Measurements from ENCODE around the gene USF1. TPM values are rescaled to one million over a fixed set of nuclear protein-coding genes. Genes with fewer than 3 reads are reported as not detected.
"Not testable (repeated sequence)": the region's sequence is repeated elsewhere in the genome, so short reads cannot be mapped to it uniquely, and the experiment has no call there.

USF1 gene
- total RNA-seq, 1 donor from 2014 or later: 58.8 TPM

GRCh38 chr1:160992036-160992435 lies 53.7 kb downstream of the USF1 start:
- not testable (repeated sequence) for DNase-seq (ENCODE audit: low spot score)

Other genes starting within 250 kb of the USF1 start
- gene LY9, start 249.8 kb downstream of the USF1 start, total RNA-seq: 3.9 TPM
- gene CD244, start 183.1 kb downstream of the USF1 start, total RNA-seq: 1.5 TPM
- 0.29 TPM for gene ITLN1, start 160.8 kb downstream of the USF1 start, total RNA-seq
- not detected for gene ITLN2, start 91.2 kb downstream of the USF1 start, total RNA-seq
- 173 TPM for gene F11R, start 24.8 kb downstream of the USF1 start, total RNA-seq
- gene TSTD1, start 7.0 kb downstream of the USF1 start, total RNA-seq: 70.9 TPM
- 16.2 TPM for gene ARHGAP30, start 23.9 kb upstream of the USF1 start, total RNA-seq
- 20.3 TPM for gene NECTIN4, start 43.6 kb upstream of the USF1 start, total RNA-seq
- 14.3 TPM for gene KLHDC9, start 52.4 kb upstream of the USF1 start, total RNA-seq
- 35.4 TPM for gene PFDN2, start 72.1 kb upstream of the USF1 start, total RNA-seq
- 67.6 TPM for gene NIT1, start 72.1 kb upstream of the USF1 start, total RNA-seq
- gene DEDD, start 86.7 kb upstream of the USF1 start, total RNA-seq: 38.7 TPM
- 114 TPM for gene UFC1, start 108.0 kb upstream of the USF1 start, total RNA-seq
- 42.4 TPM for gene USP21, start 113.5 kb upstream of the USF1 start, total RNA-seq
- 25.6 TPM for gene PPOX, start 120.4 kb upstream of the USF1 start, total RNA-seq
- gene B4GALT3, start 131.5 kb upstream of the USF1 start, total RNA-seq: 36.4 TPM
- 7.3 TPM for gene ADAMTS4, start 153.1 kb upstream of the USF1 start, total RNA-seq
- 82.5 TPM for gene NDUFS2, start 156.4 kb upstream of the USF1 start, total RNA-seq
- gene FCER1G, start 169.3 kb upstream of the USF1 start, total RNA-seq: 31.5 TPM
- gene APOA2, start 177.7 kb upstream of the USF1 start, total RNA-seq: 5.1 TPM
- 15.1 TPM for gene TOMM40L, start 180.1 kb upstream of the USF1 start, total RNA-seq
- gene NR1I3, start 192.2 kb upstream of the USF1 start, total RNA-seq: not detected
- gene PCP4L1, start 212.8 kb upstream of the USF1 start, total RNA-seq: 17.7 TPM